HUES48 (cell line): ENCODE data around the gene GOLGA8N.

Source experiments
- H3K27ac ChIP-seq: one replicate; pipeline ENCODE4 v1.7.0; 2013; ENCODE audit warnings: low read depth, low read length, inconsistent platforms
- H3K27me3 ChIP-seq: 2 replicates; pipeline ENCODE4 v1.6.1; 2013; ENCODE audit warnings: mild to moderate bottlenecking, low read length; ENCODE audit not compliant: control insufficient read depth, insufficient read depth
- H3K36me3 ChIP-seq: 2 replicates; pipeline ENCODE4 v1.6.1; 2013; ENCODE audit warnings: low read length; ENCODE audit not compliant: control insufficient read depth, insufficient read depth
- H3K4me1 ChIP-seq: 2 replicates; pipeline ENCODE4 v1.6.1; 2013; ENCODE audit warnings: mild to moderate bottlenecking, low read length; ENCODE audit not compliant: control insufficient read depth, insufficient read depth
- H3K4me3 ChIP-seq: 2 replicates; pipeline ENCODE4 v1.5.1; 2013; ENCODE audit warnings: mild to moderate bottlenecking, low read depth, low read length
- H3K9ac ChIP-seq: 2 replicates; pipeline ENCODE4 v1.6.1; 2013; ENCODE audit warnings: mild to moderate bottlenecking, low read depth, low read length, moderate library complexity
- H3K9me3 ChIP-seq: 2 replicates; pipeline ENCODE4 v1.6.1; 2013; ENCODE audit warnings: low read length; ENCODE audit not compliant: control insufficient read depth, insufficient read depth

Gene GOLGA8N

GRCh38 chr15:32652178-32652577, 58.9 kb downstream of the GOLGA8N start:
- Histone ChIP-seq H3K9me3 (no peaks in the 10 kb centered on the region), H3K4me1 (peaks cover 28% of the 10 kb centered on the region), H3K27me3 (no peaks in the 10 kb centered on the region), H3K4me3 (no peak overlapping the region), H3K27ac (no peak overlapping the region), H3K9ac (no peak overlapping the region), H3K36me3 (no peaks in the 10 kb centered on the region)

- no peak overlapping the region for H3K4me3 ChIP-seq
- no peak overlapping the region for H3K9ac ChIP-seq
- H3K4me1 ChIP-seq: peaks cover 28% of the 10 kb centered on the region
- H3K36me3 ChIP-seq: no peaks in the 10 kb centered on the region
- no peaks in the 10 kb centered on the region for H3K27me3 ChIP-seq
- no peaks in the 10 kb centered on the region for H3K9me3 ChIP-seq
- H3K27ac ChIP-seq: no peak overlapping the region
Measured at GRCh38 chr15:32656091-32656490, 62.8 kb downstream of the GOLGA8N start.

GRCh38 chr15:32656496-32656895, 63.2 kb downstream of the GOLGA8N start:
- Histone ChIP-seq H3K4me1 (peaks cover 25% of the 10 kb centered on the region), H3K27ac (no peak overlapping the region), H3K9me3 (no peaks in the 10 kb centered on the region), H3K27me3 (no peaks in the 10 kb centered on the region), H3K9ac (no peak overlapping the region), H3K36me3 (no peaks in the 10 kb centered on the region), H3K4me3 (no peak overlapping the region)
